GM13976 (cell line): ENCODE measurements around the gene CALML5.

Source experiments
- DNase-seq: peaks from one replicate; pipeline ENCODE4 v3.0.0; 2012; ENCODE audit warnings: low spot score
- CTCF ChIP-seq: IDR thresholded peaks from 2 replicates; pipeline ENCODE4 v1.5.1; 2012; ENCODE audit warnings: borderline replicate concordance, mild to moderate bottlenecking; ENCODE audit not compliant: insufficient read depth; ENCODE audit errors: extremely low read depth, missing control alignments, control extremely low read depth
- in situ Hi-C: fragments of 300-500 bp; cut with MboI; formaldehyde crosslinking; loops from one replicate; pipeline ENCODE4 v1.12.0; 2022; ENCODE audit warnings: low sequenced_read_pairs, mixed read lengths, inconsistent platforms; ENCODE audit not compliant: unreplicated experiment

The CALML5 gene

DNA sequence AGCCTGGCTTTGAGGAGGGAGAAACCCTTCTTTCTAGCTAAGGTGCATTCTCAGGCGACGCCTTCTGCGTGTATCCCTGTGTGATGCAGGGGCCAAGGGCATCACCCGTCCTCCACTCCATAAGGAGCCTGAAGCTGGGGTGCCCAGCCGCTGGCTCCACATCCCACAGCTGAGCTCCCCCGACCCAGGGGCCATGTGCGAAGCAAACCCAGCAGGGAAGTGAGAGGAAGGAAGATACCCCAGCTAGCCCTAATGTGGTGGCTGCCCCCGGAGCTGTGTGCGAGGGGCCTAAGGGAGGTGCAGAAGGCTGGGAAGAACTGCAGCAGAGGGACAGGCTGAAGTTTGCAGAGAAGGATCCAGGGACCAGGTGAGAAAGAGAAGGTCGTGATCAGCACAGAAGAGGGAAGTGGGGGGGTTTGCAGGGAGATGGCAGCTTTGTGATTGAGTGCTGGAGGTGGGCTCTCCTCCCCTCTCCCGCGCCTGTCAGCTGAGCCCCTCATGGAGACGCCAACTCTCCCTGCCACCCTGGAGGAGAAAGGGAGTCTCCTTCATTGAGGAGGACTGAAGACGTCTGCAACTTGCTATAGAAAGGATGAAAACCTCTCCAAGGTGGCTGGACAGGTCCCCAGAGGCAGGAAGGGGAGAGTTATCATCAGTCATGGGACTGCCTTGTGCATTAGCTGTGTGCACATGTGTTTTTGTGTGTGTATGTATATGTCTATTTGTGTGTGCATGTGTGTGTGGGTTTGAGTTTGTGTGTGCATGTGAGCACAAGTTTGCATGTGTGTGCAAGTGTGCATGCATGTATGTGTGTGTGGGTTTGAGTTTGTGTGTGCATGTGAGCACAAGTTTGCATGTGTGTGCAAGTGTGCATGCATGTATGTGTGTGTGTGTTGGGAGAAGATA lies 3.5 kb upstream of the CALML5 start:
- no peak for DNase-seq
- in situ Hi-C loops: no loop called here

DNA sequence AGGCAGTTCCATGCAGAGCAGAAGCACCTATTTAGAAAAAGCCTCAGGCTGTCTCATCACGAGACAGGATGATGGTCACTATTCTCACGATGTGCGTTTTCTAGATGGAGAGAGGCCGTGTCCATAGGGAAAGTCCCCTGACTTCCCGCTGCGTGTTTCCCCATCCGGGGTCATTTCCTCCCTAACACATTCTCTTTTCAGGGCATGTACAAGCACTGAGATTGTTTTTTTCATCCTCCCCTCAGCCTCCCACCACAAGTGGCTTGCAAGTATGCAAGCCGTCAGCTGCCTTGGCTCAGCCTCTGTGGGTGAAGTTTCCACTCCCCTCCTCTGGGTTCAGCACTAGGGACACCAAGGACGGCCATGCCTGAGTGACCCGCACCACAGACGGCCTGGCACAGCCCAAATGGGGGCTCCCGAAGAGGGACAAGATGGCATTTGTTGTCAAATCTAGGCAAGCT lies 2.7 kb upstream of the CALML5 start:
- DNase-seq: no peak
- TF ChIP-seq CTCF: no peak
- in situ Hi-C loops: no loop called here

More for the DNA sequence above, 3.5 kb upstream of the CALML5 start:
- TF ChIP-seq CTCF: no peak

DNA sequence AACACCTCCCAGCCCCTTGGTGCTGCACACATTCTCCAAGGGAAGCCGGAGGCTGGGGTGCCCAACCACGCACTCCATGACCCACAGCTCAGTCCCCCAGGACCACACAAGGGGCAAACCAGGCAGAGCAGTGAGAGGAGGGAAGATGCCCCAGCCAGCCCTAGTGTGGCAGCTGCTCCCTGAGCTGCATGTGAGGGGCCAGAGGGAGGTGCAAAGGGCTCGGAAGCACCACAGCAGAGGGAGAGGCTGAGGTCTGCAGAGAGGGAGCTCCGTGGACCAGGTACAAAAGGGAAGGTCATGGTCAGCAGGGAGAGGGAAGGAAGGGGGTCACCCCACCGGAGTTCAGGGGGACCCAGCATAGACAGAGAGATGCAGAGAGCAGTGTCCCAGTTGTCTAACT lies 1.5 kb upstream of the CALML5 start:
- TF ChIP-seq CTCF: no peak
- no peak for DNase-seq
- in situ Hi-C loops: no loop called here

DNA sequence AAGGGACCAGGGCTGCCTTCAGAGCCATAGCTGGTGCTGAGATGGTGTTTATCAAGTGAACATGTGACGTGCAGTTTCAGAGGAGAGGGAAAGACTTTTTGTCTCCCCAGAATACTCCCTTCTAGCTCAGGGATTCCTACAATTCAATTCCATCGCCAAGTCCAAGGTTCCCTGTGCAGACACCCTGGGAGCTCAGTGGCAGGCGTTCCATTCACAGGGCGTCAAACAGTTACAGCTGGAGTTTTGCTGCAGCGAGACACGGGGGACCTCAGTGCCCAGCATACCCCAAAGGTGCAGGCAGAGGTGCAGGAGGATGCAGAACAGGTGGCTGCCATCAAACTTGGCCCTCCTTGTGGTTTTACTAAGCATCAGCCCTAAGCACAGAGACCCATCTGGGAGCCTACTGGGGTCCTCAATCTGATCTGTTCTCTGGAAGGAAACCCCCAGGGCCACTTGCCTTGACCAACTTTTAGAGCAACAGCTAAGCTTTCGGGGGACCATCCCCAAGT lies 846 bp upstream of the CALML5 start:
- TF ChIP-seq CTCF: no peak
- DNase-seq: no peak
- in situ Hi-C loops: no loop called here

- no peak for TF ChIP-seq CTCF
- in situ Hi-C loops: no loop called here
- DNase-seq: no peak
These were observed 428 bp downstream of the CALML5 start for GRCh38 chr10:5498791-5499492.

DNA sequence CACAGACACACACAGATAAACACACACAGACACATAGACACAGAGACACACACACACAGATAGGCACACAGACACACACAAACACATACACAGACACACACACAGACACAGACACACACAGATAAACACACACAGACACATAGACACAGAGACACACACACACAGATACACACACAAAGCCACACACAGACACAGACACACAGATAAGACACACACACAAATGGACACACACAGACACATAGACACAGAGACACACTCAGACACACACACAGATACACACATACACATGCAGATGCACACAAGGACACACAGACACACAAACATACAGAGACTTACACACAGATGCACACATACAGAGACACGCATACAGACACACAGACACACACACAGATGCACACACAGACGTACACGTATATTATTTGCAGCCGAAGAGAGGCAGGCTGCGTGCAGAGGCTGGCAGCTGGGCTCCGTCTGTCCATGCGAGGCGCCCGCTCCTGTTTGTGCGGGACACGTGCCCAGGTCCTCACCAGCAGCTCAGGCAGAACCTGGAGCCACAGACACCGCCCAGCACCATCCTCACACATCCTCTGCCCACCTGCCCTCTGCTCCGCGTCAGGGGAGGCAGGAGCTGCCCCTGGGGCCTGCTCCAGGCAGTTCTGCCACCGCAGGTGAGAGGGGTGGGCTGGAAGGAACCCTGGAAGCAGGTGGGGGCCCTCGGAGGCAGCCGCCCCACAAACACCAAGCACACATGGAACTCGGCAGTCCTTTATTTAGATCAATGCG lies 1.2 kb downstream of the CALML5 start:
- no peak for TF ChIP-seq CTCF
- in situ Hi-C loops: no loop called here
- DNase-seq: no peak
